HG03280 (cell line): Measurements from ENCODE around the gene TUBA1C.
"Not testable (repeated sequence)": the region's sequence is repeated elsewhere in the genome, so short reads cannot be mapped to it uniquely, and the experiment has no call there.

Experiments
- ATAC-seq: cut with Tn5 transposase; IDR thresholded peaks from one replicate; pipeline ENCODE4 v1.9.1; 2021; ENCODE audit warnings: mild to moderate bottlenecking, moderate library complexity; ENCODE audit not compliant: unreplicated experiment

Gene TUBA1C

DNA sequence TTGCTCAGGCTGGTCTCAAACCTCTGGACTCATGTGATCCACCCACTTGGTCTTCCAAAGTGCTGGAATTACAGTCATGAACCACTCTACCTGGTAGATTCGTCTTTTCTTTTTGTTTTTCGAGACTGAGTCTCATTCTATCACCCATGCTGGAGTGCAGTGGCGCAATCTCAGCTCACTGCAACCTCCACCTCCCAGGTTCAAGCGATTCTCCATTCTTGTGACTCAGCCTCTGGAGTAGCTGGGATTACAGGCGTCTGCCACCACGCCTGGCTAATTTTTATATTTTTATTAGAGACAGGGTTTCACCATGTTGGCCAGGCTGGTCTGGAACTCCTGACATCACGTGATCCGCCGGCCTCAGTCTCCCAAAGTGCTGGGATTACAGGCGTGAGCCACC, 9.4 kb upstream of the TUBA1C start:
- not testable (repeated sequence) for ATAC-seq

DNA sequence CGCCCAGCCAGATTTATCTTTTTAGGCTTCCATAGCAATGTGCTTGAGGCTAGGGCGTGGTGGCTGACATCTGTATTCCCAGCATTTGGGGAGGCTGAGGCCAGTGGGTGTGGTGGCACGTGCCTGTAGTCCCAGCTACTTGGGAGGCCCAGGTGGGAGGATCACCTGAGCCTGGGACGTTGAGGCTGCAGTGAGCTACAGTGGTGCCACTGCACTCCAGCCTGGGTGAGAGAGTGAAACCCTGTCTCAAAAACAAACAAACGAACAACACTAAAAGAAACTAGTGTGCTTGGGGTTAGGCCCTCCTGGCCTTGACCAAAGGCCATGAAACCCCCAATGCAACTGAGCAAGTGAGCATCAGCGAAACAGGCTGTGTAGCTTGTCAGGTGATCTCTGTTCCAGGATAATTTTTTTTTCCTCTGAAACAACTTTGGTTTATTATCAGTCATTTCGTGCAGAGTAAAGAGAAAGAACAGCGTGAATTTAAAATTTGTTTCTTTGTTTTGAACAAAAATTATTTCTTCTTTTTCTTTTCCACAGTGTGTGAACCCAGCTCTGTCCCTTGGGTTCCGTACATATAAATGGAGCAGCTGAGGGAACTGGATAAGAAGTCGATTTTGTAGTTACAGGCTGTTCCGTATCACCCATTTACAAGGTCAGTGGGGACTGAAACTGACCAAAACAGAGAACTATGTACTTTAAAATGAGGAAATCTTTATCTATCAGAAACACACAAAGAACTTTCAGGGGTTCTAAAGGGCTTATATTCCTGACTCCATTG, 8.8 kb upstream of the TUBA1C start:
- ATAC-seq: no peak

DNA sequence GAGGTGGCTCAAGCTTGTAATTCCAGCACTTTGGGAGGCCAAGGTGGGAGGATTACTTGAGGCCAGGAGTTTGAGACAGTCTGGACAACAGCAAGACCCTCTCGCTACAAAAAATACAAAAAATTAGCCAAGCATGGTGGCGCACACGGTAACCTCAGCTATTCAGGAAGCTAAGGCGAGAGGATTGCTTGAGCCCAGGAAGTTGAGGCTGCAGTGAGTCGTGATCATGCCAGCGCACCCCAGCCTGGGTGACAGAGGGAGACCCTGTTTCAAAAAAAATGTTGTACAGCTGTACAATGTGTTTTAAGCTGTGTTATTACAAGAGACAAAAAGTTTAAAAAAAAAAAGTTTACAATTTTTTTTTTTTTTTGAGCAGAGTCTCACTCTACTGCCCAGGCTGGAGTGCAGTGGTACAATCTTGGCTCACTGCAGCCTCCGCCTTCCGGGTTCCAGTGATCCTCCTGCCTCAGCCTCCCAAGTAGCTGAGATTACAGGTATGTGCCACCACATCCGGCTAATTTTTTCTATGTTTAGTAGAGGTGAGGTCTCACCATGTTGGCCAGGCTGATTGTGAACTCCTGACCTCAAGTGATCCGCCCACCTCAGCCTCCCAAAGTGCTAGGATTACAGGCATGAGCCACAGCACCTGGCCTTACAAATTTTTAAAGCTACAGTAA, 7.2 kb upstream of the TUBA1C start:
- not testable (repeated sequence) for ATAC-seq

DNA sequence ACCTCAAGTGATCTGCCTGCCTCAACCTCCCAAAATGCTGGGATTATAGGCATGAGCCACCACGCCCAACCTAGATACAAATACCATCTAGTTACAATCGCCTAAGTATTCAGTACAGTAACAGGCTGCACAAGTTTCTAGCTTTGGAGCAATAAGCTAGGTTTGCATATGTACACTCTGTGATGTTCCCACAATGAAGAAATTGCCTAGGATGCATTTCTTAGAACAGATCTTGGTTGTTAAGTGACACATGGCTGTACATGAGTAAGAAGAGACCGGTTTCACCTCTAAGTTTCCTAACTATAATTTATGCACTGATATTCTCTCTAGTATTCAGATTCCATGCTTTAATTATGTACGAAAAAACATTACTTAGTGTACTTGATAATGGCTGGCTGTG, 5.4 kb upstream of the TUBA1C start:
- no peak for ATAC-seq

DNA sequence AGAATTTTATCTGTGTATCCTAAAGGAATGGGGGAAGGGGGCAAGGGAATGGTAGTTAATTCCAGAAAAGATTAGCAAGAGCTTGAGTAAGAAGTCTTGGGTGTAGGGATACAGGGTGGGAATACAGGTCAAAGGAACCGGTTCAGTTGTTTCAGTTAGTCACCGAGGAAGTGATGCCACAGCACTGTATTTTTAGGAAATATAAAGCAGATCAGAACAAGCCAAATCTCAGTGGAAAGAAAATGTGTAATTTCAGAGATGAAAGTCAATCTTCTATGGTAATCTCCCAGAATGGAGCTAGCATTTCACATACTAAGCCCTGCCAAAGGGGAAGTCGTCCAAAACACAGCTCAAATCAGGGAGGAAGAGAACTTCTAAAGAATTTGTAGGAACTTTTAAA, 4.7 kb upstream of the TUBA1C start:
- no peak for ATAC-seq

DNA sequence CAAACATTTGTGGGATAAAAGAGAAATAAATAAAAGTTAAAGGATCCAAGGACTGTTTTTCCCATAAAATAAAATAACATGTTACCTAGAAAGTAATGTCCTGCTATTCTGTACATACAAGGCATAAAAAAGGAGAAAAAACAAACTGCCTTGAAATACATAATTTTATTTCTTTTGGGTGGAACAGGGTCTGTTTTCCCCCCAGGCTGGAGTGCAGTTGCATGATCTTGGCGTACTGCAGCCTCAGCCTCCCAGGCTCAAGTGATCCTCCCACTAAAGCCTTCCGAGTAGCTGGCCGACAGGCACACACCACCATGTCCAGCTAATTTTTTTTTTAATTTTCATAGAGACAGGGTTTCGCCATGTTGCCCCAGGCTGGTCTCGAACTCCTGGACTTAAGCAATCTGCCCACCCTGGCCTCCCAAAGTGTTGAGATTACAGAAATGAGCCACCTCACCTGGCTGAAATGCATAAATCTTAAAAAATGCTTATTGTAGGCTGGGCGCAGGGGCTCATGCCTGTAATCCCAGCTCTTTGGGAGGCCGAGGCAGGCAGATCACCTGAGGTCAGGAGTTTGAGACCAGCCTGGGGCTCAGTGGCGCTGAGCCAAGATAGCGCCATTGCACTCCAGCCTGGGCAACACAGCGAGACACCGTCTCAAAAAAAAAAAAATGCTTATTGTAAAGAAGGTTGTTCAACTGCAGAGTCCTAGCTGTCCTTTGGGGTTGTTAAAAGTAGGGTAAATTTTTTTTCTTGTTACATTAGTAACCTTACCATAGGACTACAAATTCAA, 4.1 kb upstream of the TUBA1C start:
- no peak for ATAC-seq

DNA sequence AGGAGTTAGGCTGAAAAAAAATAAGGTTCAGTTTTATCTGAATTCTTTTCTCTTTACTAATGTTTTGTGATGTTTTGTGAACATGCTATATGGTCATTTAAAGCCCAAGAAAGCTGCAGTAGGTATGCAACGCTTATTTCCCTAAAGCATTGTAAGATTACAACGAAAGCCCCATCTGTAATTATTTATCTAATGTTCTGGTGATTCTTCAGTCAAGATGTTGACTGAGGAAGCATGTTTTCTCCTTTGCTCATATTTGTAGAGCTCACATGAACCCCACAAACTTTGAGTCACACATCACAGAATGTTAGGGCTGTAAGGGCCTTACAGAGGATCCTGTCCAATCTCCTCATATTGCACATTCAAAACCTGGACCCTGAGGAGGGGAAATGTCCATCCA, 3.2 kb upstream of the TUBA1C start:
- ATAC-seq: no peak

DNA sequence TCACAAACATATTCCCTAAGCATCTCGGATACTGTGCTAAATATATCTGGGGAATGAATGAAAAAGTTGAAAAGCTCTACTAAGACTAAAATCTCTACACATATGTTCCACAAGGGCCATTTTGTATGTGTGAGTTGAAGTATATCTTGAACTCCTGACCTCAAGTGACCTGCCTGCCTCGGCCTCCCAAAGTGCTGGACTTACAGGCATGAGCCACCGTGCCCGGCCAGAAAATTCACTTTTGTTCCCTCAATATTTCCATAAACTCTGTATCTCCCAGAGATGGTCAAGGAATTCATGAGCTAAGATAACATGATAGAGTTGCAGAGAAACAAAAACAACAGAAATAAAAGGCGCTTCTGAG, 1.5 kb upstream of the TUBA1C start:
- ATAC-seq: no peak

DNA sequence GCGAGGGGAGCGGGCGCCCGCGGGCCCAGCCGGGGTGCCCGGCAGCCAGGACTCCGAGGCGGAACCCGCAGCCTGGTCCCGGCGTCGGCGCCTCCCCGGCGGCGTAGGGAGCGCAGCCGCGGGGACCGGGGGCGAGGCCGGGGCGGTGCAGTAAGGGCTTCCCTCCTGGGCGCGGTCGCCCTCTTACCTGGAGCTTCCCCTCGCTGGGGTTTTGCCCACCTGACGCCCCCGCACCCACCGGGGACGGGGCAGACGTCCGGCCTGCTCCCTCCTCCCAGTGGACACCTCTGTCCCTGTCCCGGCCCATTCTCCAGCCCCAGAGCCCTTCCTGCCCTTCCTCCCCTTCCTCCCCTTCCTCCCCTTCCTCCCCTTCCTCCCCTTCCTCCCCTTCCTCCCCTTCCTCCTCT, 413 bp upstream of the TUBA1C start:
- ATAC-seq: peak; percentile 22

DNA sequence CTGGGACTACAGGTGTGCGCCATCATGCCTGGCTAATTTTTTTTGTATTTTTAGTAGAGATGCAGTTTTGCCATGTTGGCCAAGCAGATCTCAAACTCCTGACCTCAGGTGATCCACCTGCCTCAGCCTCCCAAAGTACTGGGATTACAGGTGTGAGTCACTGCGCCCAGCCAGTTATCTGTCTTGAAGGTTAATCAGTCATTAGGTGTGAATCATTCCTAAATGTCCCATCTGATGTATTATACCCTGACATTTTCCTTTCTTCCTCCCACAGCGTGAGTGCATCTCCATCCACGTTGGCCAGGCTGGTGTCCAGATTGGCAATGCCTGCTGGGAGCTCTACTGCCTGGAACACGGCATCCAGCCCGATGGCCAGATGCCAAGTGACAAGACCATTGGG, 4.3 kb downstream of the TUBA1C start:
- ATAC-seq: not testable (repeated sequence)

DNA sequence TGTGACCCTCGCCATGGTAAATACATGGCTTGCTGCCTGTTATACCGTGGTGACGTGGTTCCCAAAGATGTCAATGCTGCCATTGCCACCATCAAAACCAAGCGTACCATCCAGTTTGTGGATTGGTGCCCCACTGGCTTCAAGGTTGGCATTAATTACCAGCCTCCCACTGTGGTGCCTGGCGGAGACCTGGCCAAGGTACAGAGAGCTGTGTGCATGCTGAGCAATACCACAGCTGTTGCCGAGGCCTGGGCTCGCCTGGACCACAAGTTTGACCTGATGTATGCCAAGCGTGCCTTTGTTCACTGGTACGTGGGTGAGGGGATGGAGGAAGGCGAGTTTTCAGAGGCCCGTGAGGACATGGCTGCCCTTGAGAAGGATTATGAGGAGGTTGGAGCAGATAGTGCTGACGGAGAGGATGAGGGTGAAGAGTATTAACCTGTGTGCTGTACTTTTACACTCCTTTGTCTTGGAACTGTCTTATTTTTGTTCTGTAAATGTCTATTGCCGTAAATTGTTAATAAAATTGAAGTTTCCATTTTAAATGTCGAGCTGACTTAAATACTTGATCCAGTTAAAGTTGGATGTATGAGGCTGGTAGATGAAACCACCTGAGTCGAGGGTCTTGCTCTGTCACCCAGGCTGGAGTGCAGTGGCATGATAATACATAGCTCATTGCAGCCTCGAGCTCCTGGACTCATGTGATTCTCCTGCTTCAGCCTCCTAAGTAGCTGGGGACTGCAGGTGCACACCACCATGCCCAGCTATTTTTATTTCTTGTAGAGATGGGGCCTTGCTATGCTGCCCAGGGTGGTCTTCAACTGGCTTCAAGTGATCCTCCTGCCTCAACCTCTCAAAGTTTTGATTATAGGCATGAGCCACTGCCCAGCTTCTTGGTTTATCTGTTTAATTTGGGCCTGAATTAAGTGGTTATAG, 8.2 kb downstream of the TUBA1C start:
- ATAC-seq: no peak

DNA sequence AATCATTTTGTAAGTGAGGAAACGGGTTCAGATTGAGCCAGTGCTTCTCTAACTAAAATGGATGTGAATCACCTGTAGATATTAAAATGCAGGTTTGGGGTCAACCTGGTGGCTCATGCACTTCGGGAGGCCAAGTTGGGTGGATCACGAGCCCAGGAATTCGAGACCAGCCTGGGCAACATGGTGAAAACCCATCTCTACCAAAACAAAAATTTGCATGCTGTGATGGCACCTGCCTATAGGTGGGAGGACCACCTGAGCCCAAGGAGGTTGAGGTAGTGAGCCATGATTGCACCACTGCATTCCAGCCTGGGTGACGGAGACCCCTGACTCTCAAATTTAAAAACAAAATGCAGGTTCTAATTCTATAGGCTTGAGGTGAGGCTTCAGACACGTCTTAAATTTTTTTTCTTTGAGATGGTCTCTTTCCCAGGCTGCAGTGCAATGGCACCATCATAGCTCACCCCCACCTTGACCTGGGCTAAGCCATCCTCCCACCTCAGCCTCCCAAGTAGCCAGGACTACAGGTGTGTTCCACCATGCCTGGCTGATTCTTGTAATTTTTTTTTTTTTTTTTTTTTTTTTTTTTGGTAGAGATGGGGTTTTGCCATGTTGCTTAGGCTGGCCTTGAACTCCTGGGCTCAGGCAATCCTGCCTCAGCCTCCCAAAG, 9.0 kb downstream of the TUBA1C start:
- no peak for ATAC-seq

DNA sequence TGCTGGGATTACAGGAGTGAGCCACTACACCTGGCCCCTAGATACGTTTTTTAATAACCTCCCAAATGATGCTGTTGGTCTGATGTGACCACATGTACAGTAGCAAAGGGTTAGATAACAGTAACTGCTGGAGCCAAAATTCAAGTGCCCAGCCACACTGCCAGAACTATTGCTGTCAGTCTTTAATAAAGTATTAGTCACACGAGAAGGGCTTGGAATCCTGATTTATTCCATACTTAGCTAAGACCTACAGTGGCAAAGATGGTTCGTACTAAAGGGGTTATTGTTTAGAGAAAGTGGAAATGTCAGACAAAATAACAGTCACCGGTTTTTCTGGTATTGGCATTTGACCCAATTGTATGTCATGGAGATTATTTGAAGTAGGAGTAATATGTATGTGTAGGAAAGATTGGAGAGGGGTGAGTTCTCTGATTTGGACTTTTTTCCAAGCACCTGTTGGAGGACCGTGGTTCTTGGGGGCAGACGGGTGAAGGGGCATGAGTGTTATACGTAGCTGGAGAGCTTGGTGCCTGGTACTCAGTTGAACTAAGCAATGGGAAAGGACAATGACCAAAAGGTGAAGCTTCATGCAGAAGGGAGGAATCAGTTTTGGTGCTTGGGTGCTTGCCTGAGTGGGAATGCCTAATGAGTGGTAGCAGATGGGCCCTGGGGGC, 9.7 kb downstream of the TUBA1C start:
- ATAC-seq: no peak

DNA sequence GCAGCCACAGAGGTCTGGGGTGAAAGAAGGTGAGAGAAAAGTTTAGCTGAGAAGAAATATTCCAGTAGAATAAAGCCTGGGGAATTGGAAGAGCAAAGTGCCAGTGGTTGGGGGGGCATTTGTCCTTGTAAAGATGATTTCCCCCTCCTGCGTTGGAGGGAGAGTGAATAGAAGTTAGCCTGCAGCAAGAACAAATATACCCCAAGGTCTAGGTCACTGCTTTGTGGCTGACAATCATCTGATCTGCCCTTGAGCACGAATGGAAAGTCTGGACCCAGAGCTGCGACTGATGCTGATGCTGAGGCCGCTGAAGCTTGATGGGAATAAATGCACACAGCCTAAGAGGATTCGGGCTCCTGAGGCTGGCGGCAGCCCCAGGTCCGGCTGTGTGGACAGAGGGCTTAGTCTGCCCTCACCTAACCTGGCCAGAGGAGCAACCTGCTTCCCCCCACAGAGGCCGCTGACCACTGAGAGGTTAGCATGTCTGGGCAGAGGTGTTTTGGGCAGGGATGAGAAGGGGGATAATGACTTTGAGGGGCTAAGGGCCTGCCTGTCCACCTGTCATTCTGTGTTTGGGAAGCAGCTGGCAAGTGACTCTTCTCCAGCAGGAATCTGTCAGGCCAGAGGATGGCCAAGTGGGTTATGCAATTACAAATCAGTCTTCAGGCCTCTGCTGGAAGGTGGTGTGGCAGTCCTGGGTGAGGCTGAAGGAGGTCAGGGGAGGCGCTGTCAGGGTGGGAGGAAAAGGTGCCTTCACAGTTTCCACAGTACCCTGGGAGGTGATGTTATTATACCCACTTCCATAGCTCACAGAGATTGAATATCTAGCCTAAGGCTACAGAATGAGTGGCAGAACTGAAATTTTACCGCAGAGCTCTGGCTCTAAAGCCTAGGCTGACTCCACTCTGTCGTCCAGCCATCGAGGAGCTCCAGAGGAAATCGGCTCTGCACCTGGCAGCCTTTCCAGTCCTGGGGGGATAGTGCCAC, 11.7 kb downstream of the TUBA1C start:
- no peak for ATAC-seq

DNA sequence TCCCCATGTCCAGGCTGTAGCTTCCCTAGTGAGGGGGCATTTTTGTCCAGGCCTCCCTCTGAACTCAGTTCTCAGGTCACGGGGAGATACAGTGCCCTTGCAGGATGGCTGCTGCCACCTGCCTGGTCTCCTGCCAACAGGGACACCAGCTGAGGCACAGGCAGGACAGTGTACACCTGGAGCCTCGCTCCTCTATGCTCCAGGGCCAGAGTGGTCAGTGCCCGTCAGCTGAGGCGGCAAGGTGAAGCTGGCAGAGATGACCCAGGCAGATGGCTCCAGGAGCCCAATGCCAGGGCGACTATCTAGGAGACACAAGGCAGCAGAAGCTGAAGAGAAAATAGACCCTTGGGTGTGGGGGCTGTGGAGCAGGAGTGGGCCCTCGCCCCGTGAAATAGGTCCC, 12.6 kb downstream of the TUBA1C start:
- ATAC-seq: no peak

DNA sequence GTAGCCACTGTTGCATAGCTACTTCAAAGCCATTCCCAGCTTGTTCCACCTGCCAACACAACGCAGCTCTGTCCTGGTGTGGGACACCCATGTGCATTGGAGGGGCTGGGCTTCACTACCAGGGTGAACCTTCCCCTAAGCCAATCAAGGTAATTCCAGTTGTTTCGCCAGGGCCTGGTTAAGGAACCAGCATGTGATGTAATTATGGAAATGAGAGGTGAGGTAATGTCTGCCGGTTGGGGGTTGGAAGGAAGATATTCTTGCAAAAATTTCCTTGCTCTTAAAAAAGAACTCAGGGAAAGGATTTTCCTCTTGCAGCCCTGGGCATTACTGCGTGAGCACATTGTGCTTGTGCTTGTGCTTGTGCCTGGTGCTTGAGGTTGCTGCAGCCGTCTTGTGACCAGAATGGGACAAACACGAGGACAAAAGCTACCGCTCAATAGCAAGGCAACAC, 14.9 kb downstream of the TUBA1C start:
- ATAC-seq: no peak

DNA sequence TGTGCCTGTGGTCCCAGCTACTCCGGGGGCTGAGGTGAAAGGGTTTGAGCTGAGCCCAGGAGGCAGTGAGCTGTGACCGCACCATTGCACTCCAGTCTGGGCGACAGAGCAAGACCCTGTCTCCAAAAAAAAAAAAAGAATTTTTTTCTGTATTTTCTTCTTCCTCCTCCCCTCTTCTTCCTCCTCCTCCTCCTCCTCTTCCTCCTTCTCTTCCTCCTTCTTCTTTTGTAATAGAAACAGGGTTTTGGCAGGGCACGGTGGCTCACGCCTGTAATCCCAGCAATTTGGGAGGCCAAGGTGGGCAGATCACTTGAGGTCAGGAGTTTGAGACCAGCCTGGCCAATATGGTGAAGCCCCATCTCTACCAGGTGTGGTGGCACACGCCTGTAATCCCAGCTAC, 15.7 kb downstream of the TUBA1C start:
- ATAC-seq: not testable (repeated sequence)

DNA sequence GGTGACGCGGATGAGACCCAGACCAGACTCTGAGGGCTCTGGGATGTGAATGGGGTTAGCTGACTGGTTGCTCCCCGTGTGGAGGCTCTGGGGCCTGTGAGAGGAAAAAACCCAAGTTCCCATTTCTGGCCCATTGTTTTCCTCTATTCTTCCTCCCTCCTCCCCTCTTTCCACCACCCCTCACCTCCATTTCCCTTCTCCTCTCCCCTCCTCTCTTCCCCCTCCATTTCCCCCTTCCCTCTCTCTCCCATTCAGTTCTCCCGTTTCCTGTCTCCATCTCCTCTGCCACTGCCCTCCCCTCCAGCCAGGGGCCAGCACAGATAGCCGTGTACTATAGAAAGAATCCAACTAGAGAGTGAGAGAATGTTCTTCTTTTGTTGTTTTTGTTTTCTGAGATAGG, 17.4 kb downstream of the TUBA1C start:
- ATAC-seq: no peak
